Measurements from ENCODE around the gene SLC25A39. TPM values are rescaled to one million over a fixed set of nuclear protein-coding genes. Genes with fewer than 3 reads are reported as not detected.

The SLC25A39 gene
- total and polyA plus RNA-seq, 9 of the 15 experiments (the other 6 are each of a cell fraction or from before 2014, with no cell fraction given) = 4.8 to 267 (median 140) TPM

DNA sequence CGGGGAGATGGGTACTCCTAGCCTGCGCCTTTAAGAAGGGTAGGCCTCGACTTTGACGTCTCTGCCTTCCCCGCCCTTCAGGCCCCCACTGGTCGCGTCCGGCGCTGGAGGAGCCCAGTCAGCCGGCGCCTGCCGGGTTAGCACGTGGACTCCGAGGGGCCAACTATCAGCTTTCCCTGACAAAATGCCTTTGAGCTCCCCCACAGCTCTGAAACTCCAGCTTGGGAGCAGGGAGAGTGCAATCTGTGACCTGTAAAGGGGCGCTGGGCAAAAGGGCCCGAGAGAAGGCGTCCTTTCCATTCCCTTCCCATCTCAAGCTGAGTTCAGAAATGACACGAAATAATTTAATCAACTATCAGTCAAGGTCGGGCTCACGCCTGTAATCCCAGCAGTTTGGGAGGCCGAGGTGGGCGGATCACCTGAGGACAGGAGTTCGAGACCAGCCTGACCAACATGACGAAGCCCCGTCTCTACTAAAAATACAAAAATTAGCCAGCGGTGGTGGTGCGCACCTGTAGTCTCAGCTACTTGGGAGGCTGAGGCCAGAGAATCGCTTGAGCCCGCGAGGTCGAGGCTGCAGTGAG lies 2.3 kb upstream of the SLC25A39 start (continued):
- no peak for TF ChIP-seq ZNF512 (tag; IDR thresholded peaks at IDR 0.05)
- TF ChIP-seq POLR2A (conservative IDR thresholded peaks at IDR 0.05) = no peak
- no peak for TF ChIP-seq TFAM (CRISPR knock-in tag; conservative IDR thresholded peaks at IDR 0.05)
- no peak for TF ChIP-seq FOXP1 (CRISPR knock-in tag; IDR thresholded peaks at IDR 0.05)
- no peak for TF ChIP-seq MBD2 (IDR thresholded peaks at IDR 0.05; ENCODE audit: borderline replicate concordance, low read depth)
- peak; percentile 75 for TF ChIP-seq SP1 (CRISPR knock-in tag; IDR thresholded peaks at IDR 0.05)
- TF ChIP-seq, protein P1, sequence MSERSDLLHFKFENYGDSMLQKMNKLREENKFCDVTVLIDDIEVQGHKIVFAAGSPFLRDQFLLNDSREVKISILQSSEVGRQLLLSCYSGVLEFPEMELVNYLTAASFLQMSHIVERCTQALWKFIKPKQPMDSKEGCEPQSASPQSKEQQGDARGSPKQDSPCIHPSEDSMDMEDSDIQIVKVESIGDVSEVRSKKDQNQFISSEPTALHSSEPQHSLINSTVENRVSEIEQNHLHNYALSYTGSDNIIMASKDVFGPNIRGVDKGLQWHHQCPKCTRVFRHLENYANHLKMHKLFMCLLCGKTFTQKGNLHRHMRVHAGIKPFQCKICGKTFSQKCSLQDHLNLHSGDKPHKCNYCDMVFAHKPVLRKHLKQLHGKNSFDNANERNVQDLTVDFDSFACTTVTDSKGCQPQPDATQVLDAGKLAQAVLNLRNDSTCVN (CRISPR knock-in tag; IDR thresholded peaks at IDR 0.05) = no peak
- no peak for TF ChIP-seq NR3C1 (CRISPR knock-in tag; IDR thresholded peaks at IDR 0.05)
- no peak for TF ChIP-seq ZNF57 (CRISPR knock-in tag; IDR thresholded peaks at IDR 0.05)
- no peak for TF ChIP-seq TCF3 (CRISPR knock-in tag; IDR thresholded peaks at IDR 0.05)
- TF ChIP-seq NFYB (IDR thresholded peaks at IDR 0.05; ENCODE audit: extremely low read depth, insufficient read length) = peak; percentile 21
- TF ChIP-seq CXXC5 (CRISPR knock-in tag; IDR thresholded peaks at IDR 0.05) = peak; percentile 88
- no peak for TF ChIP-seq CHAMP1 (IDR thresholded peaks at IDR 0.05)
- no peak for TF ChIP-seq ZNF436 (CRISPR knock-in tag; IDR thresholded peaks at IDR 0.05)
- TF ChIP-seq ZBTB33 (CRISPR knock-in tag; IDR thresholded peaks at IDR 0.05) = peak; percentile 73; the same call in 1 of the 2 replicates
- no peak for TF ChIP-seq ZNF184 (CRISPR knock-in tag; IDR thresholded peaks at IDR 0.05)
